CD4-positive, alpha-beta T cell (primary cell): ENCODE results near the gene KLHL17. TPM values are rescaled to one million over a fixed set of nuclear protein-coding genes. Genes with fewer than 3 reads are reported as not detected.

Experiments
- ATAC-seq: fragments of 200-7000 bp; cut with Tn5 transposase; one replicate; pipeline ENCODE4 v1.10.0; 2022; ENCODE audit warnings: mild to moderate bottlenecking; ENCODE audit not compliant: poor library complexity
- CTCF ChIA-PET: fragments of 350-600 bp; sonication (Branson Sonifier 250); formaldehyde crosslinking; loops from one replicate; lab custom pipeline; 2021; ENCODE audit warnings: antibody characterized with exemption, inconsistent platforms; lab: Charles Lee
- POLR2A ChIA-PET: fragments of 350-600 bp; sonication (Branson Sonifier 250); formaldehyde crosslinking; loops from one replicate; lab custom pipeline; 2021; ENCODE audit warnings: antibody characterized with exemption, inconsistent platforms; lab: Charles Lee
- DNase-seq, 14 experiments: peaks; one replicate each; pipeline ENCODE4 v3.0.0-alpha.2; 2013 to 2020; ENCODE audit warnings: mixed read lengths in 2 of 14
- H3K27ac ChIP-seq, 2 donors: one replicate each; pipeline versions ENCODE4 v1.5.1 to v1.7.0; 2013; ENCODE audit warnings: low read length in 2 of 2, low read depth in 1 of 2, mild to moderate bottlenecking in 1 of 2
- H3K27me3 ChIP-seq, 2 experiments: 1 replicate in 1 of 2; 2 replicates in 1 of 2; pipeline versions ENCODE4 v1.6.1 to v1.7.0; 2013; ENCODE audit warnings: low read length in 2 of 2, control low read depth in 1 of 2, mild to moderate bottlenecking in 1 of 2, moderate library complexity in 1 of 2; ENCODE audit not compliant: insufficient read depth in 2 of 2, control insufficient read depth in 1 of 2
- H3K36me3 ChIP-seq: one replicate; pipeline ENCODE4 v1.6.1; 2013; ENCODE audit warnings: low read length, control low read depth; ENCODE audit not compliant: insufficient read depth
- H3K4me1 ChIP-seq: one replicate; pipeline ENCODE4 v1.6.1; 2013; ENCODE audit warnings: low read length, control low read depth; ENCODE audit not compliant: insufficient read depth
- H3K4me3 ChIP-seq: one replicate; pipeline ENCODE4 v1.5.1; 2013; ENCODE audit warnings: mild to moderate bottlenecking, low read length, moderate library complexity
- H3K9me3 ChIP-seq, 2 experiments: 1 replicate in 1 of 2; 2 replicates in 1 of 2; pipeline versions ENCODE4 v1.6.1 to v1.7.0; 2013; ENCODE audit warnings: low read length in 2 of 2, mild to moderate bottlenecking in 2 of 2, control low read depth in 1 of 2, moderate library complexity in 1 of 2; ENCODE audit not compliant: control insufficient read depth in 1 of 2, insufficient read depth in 1 of 2
- H3K27ac Mint-ChIP-seq: one replicate; pipeline ENCODE4 v1.8.0; 2020; ENCODE audit warnings: mixed read lengths
- H3K27me3 Mint-ChIP-seq: one replicate; pipeline ENCODE4 v1.8.0; 2021; ENCODE audit warnings: mixed read lengths
- H3K36me3 Mint-ChIP-seq: one replicate; pipeline ENCODE4 v1.8.0; 2021; ENCODE audit warnings: low read depth, mixed read lengths
- H3K4me1 Mint-ChIP-seq: one replicate; pipeline ENCODE4 v1.8.0; 2021; ENCODE audit warnings: low read depth, mixed read lengths
- H3K4me3 Mint-ChIP-seq: one replicate; pipeline ENCODE4 v1.8.0; 2020; ENCODE audit warnings: mild to moderate bottlenecking, mixed read lengths
- H3K9me3 Mint-ChIP-seq: one replicate; pipeline ENCODE4 v1.8.0; 2020; ENCODE audit warnings: mixed read lengths
- intact Hi-C, 2 experiments: fragments of 100-400 bp; cut with DNase I in 1 of 2; cut with micrococcal nuclease in 1 of 2; formaldehyde crosslinking; loops; one replicate each; pipeline versions ENCODE4 v1.15.1 to v1.9.0; 2023 to 2025; cut with DNase I, micrococcal nuclease
- total RNA-seq, 174 experiments: library from RNA in 2 of 174; stranded (reverse) in 2 of 174; gene quantifications; one replicate each; pipeline ENCODE4 v1.2.3 and lab custom pipeline; 2021 to 2026
- TF ChIP-seq, protein P1 (sequence below): fragments of 200-600 bp; IDR thresholded peaks from one replicate; pipeline ENCODE4 v1.8.0; 2022; ENCODE audit warnings: antibody characterized with exemption, mild to moderate bottlenecking

KLHL17 gene
- total RNA-seq, 2 experiments from 2014 or later, result 13.9 TPM

DNA sequence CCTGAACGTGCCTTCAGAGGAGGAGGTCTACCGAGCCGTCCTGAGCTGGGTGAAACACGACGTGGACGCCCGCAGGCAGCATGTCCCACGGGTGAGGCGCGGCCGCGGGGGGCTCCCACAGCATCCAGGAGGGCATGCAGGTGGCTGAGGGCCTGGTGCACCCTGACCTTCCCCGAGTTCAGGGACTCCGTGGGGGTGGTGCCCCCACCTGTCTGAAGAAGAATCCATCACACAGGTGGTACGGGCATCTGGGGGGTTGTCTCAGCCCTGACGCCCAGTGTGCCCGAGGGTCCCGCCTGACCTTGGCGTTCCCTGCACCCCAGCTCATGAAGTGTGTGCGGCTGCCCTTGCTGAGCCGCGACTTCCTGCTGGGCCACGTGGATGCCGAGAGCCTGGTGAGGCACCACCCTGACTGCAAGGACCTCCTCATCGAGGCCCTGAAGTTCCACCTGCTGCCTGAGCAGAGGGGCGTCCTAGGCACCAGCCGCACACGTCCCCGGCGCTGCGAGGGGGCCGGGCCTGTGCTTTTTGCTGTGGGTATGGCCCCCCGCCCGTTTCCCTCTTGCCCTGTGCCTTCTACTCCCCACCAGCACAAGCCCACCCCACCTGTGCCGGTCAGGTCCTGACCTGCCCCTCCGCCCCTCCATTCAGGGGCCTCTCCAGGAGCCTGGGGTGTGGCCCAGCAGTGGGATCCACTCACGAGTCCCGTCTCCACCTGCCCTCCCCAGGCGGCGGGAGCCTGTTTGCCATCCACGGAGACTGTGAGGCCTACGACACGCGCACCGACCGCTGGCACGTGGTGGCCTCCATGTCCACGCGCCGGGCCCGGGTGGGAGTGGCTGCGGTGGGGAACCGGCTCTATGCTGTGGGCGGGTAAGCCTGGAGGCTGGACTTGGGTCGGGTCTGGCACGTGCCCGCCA, 2.3 kb downstream of the KLHL17 start:
- H3K27ac Mint-ChIP-seq, result no peak overlapping the region
- no peak for ATAC-seq
- CTCF ChIA-PET, result no interaction called here

DNA sequence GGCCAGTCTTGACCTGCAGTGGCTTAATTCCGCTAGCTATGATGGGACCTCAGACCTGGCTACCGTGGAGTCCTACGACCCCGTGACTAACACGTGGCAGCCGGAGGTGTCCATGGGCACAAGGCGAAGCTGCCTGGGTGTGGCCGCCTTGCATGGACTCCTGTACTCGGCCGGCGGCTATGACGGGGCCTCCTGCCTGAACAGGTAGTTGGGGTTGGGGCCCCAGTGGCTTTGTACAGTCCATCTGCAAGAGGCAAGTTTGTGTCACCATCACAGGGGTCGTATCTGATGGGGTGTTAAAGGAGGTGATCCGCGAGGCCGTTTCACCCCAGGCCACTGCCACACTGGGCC, 2.9 kb downstream of the KLHL17 start:
- H3K4me1 ChIP-seq, result peaks cover 46% of the 10 kb centered on the region
- no peaks in the 10 kb centered on the region for H3K9me3 Mint-ChIP-seq
- no peaks in the 10 kb centered on the region for H3K36me3 ChIP-seq
- ATAC-seq (no peak), DNase-seq (no peak)
- H3K4me3 Mint-ChIP-seq, result peak overlapping the region; percentile 67
- peaks cover 4% of the 10 kb centered on the region for H3K36me3 Mint-ChIP-seq
- H3K4me3 ChIP-seq, result no peak overlapping the region
- intact Hi-C loops, result no loop called here
- H3K27ac Mint-ChIP-seq, result no peak overlapping the region
- H3K9me3 ChIP-seq, result no peaks in the 10 kb centered on the region
- TF ChIP-seq, protein P1, sequence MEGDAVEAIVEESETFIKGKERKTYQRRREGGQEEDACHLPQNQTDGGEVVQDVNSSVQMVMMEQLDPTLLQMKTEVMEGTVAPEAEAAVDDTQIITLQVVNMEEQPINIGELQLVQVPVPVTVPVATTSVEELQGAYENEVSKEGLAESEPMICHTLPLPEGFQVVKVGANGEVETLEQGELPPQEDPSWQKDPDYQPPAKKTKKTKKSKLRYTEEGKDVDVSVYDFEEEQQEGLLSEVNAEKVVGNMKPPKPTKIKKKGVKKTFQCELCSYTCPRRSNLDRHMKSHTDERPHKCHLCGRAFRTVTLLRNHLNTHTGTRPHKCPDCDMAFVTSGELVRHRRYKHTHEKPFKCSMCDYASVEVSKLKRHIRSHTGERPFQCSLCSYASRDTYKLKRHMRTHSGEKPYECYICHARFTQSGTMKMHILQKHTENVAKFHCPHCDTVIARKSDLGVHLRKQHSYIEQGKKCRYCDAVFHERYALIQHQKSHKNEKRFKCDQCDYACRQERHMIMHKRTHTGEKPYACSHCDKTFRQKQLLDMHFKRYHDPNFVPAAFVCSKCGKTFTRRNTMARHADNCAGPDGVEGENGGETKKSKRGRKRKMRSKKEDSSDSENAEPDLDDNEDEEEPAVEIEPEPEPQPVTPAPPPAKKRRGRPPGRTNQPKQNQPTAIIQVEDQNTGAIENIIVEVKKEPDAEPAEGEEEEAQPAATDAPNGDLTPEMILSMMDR, result no peak
- no peak overlapping the region for H3K27ac ChIP-seq
- peaks cover 1% of the 10 kb centered on the region for H3K27me3 Mint-ChIP-seq
- POLR2A ChIA-PET, result no interaction called here
- no peaks in the 10 kb centered on the region for H3K27me3 ChIP-seq
- CTCF ChIA-PET, result no interaction called here
- peaks cover 8% of the 10 kb centered on the region for H3K4me1 Mint-ChIP-seq

More for the DNA sequence above, 2.3 kb downstream of the KLHL17 start:
- H3K27me3 Mint-ChIP-seq, result no peaks in the 10 kb centered on the region
- H3K36me3 Mint-ChIP-seq, result peaks cover 8% of the 10 kb centered on the region
- Histone ChIP-seq H3K9me3 (no peaks in the 10 kb centered on the region), H3K4me1 (peaks cover 51% of the 10 kb centered on the region), H3K4me3 (no peak overlapping the region), H3K36me3 (no peaks in the 10 kb centered on the region), H3K27me3 (no peaks in the 10 kb centered on the region), H3K27ac (no peak overlapping the region)
- intact Hi-C loops, result no loop called here
- H3K4me1 Mint-ChIP-seq, result peaks cover 11% of the 10 kb centered on the region
- peak overlapping the region; percentile 82 for H3K4me3 Mint-ChIP-seq
- TF ChIP-seq, protein P1, result no peak
- no peaks in the 10 kb centered on the region for H3K9me3 Mint-ChIP-seq
- POLR2A ChIA-PET, result no interaction called here
- DNase-seq, result no peak

DNA sequence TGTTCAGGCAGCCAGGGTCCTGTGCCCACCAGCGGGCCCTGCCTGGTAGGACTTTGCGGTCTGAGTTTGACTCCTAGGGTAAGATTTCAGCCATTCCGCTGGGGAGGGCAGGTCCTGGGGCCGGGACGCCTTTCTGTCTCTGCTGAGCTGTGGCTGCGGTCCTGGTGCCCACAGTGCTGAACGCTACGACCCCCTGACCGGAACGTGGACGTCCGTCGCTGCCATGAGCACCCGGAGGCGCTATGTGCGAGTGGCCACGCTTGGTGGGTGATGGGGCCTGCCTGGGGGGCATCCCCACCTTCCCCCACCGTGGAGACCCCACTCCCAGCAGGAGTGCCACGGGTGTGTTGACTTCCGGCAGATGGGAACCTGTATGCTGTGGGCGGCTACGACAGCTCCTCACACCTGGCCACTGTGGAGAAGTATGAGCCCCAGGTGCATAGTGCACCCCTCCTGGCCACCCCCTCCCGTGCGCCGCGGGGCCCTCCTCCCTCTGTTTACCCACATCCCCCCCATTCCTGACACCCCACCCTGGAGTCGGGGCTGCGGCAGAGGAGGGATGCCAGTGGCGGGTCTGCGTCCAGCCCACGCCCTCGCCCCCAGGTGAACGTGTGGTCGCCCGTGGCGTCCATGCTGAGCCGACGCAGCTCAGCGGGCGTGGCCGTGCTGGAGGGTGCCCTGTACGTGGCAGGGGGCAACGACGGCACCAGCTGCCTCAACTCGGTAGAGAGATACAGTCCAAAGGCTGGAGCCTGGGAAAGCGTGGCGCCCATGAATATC, 3.6 kb downstream of the KLHL17 start:
- TF ChIP-seq, protein P1, result no peak
- Histone ChIP-seq H3K4me3 (no peak overlapping the region), H3K27me3 (no peaks in the 10 kb centered on the region), H3K27ac (no peak overlapping the region), H3K4me1 (peaks cover 40% of the 10 kb centered on the region), H3K36me3 (no peaks in the 10 kb centered on the region), H3K9me3 (no peaks in the 10 kb centered on the region)
- Mint-ChIP-seq H3K36me3 (no peaks in the 10 kb centered on the region), H3K4me1 (peaks cover 4% of the 10 kb centered on the region), H3K9me3 (no peaks in the 10 kb centered on the region), H3K27me3 (peaks cover 7% of the 10 kb centered on the region), H3K27ac (no peak overlapping the region), H3K4me3 (peak overlapping the region; percentile 45)
- intact Hi-C loops, result no loop called here
- CTCF ChIA-PET, result no interaction called here
- DNase-seq (no peak), ATAC-seq (no peak)
- POLR2A ChIA-PET, result no interaction called here
